HEK293 (cell line): Measurements from ENCODE around the gene TRMT10C.

ENCODE experiments used
- CTCF ChIA-PET: fragments of 350-600 bp; formaldehyde crosslinking; extraction: SDS; loops from one replicate; lab custom pipeline; 2021; ENCODE audit warnings: antibody characterized with exemption; lab: Yijun Ruan, JAX
- POLR2A ChIA-PET: fragments of 300-600 bp; formaldehyde crosslinking; extraction: SDS; loops from one replicate; lab custom pipeline; 2020; ENCODE audit warnings: antibody characterized with exemption, inconsistent platforms; lab: Yijun Ruan, JAX
- H3K27ac ChIP-seq: fragments of 200-500 bp; sonication (Bioruptor generic); 2 replicates; pipeline ENCODE4 v1.5.1; 2014; ENCODE audit warnings: low read depth, low read length, control low read depth, inconsistent platforms; ENCODE audit errors: extremely low read depth
- H3K36me3 ChIP-seq, 2 experiments: fragments of 200-500 bp in 1 of 2; sonication (Bioruptor generic) in 1 of 2; 1 replicate in 1 of 2; 2 replicates in 1 of 2; pipeline ENCODE4 v1.5.1; 2014 to 2017; ENCODE audit warnings: inconsistent platforms in 2 of 2, low read length in 2 of 2; ENCODE audit not compliant: control insufficient read depth in 2 of 2, insufficient read depth in 1 of 2
- H3K4me1 ChIP-seq: fragments of 200-500 bp; sonication (Bioruptor generic); 2 replicates; pipeline ENCODE4 v1.5.1; 2014; ENCODE audit warnings: mild to moderate bottlenecking, low read length, inconsistent platforms; ENCODE audit not compliant: control insufficient read depth, insufficient read depth
- H3K4me3 ChIP-seq: 2 replicates; pipeline ENCODE4 v1.5.1; 2011; ENCODE audit warnings: low read depth, mild to moderate bottlenecking, control low read depth, low read length, moderate library complexity
- H3K9me3 ChIP-seq: fragments of 200-500 bp; sonication (Bioruptor generic); 2 replicates; pipeline ENCODE4 v1.5.1; 2014; ENCODE audit warnings: low read depth, low read length, inconsistent platforms; ENCODE audit not compliant: control insufficient read depth, insufficient read depth
- BCL11A ChIP-seq: fragments of 450-650 bp; formaldehyde crosslinking; IDR thresholded peaks from 2 replicates; pipeline ENCODE4 v1.5.1; 2016; ENCODE audit warnings: low read depth, missing biosample characterization, missing genetic modification characterization
- CTCF ChIP-seq: fragments of 450-650 bp; formaldehyde crosslinking; IDR thresholded peaks from 2 replicates; pipeline ENCODE4 v1.5.1; 2016; ENCODE audit warnings: missing biosample characterization, missing genetic modification characterization
- IKZF3 ChIP-seq: fragments of 450-650 bp; IDR thresholded peaks from 2 replicates; pipeline ENCODE4 v1.5.0; 2018; ENCODE audit warnings: missing biosample characterization, mild to moderate bottlenecking, missing genetic modification characterization, moderate library complexity
- PRDM10 ChIP-seq: fragments of 450-650 bp; formaldehyde crosslinking; IDR thresholded peaks from 2 replicates; pipeline ENCODE4 v1.5.1; 2016; ENCODE audit warnings: missing biosample characterization, missing genetic modification characterization
- PRDM6 ChIP-seq: fragments of 450-650 bp; formaldehyde crosslinking; IDR thresholded peaks from 2 replicates; pipeline ENCODE4 v1.5.1; 2017; ENCODE audit warnings: missing biosample characterization, missing genetic modification characterization
- SALL2 ChIP-seq: fragments of 450-650 bp; formaldehyde crosslinking; IDR thresholded peaks from 2 replicates; pipeline ENCODE4 v1.5.0; 2017; ENCODE audit warnings: missing biosample characterization, mild to moderate bottlenecking, missing genetic modification characterization, borderline replicate concordance
- ZFP37 ChIP-seq: fragments of 450-650 bp; formaldehyde crosslinking; IDR thresholded peaks from 2 replicates; pipeline ENCODE4 v1.5.1; 2016; ENCODE audit warnings: missing biosample characterization, missing genetic modification characterization
- ZFP41 ChIP-seq: fragments of 450-650 bp; formaldehyde crosslinking; IDR thresholded peaks from 2 replicates; pipeline ENCODE4 v1.5.1; 2016; ENCODE audit warnings: missing biosample characterization, missing genetic modification characterization, borderline replicate concordance
- ZIC2 ChIP-seq: fragments of 450-650 bp; formaldehyde crosslinking; IDR thresholded peaks from 2 replicates; pipeline ENCODE4 v1.5.1; 2016; ENCODE audit warnings: missing biosample characterization, missing genetic modification characterization
- ZNF350 ChIP-seq: fragments of 450-650 bp; formaldehyde crosslinking; IDR thresholded peaks from 2 replicates; pipeline ENCODE4 v1.5.0; 2017; ENCODE audit warnings: missing biosample characterization, mild to moderate bottlenecking, missing genetic modification characterization
- ZNF426 ChIP-seq: fragments of 450-650 bp; formaldehyde crosslinking; IDR thresholded peaks from 2 replicates; pipeline ENCODE4 v1.5.1; 2017; ENCODE audit warnings: missing biosample characterization, missing genetic modification characterization, mild to moderate bottlenecking, inconsistent platforms, moderate library complexity
- ZNF549 ChIP-seq: fragments of 450-650 bp; IDR thresholded peaks from 2 replicates; pipeline ENCODE4 v1.5.1; 2018; ENCODE audit warnings: missing biosample characterization, missing genetic modification characterization, mild to moderate bottlenecking, inconsistent platforms, moderate library complexity
- ZNF560 ChIP-seq: fragments of 450-650 bp; formaldehyde crosslinking; IDR thresholded peaks from 2 replicates; pipeline ENCODE4 v1.5.1; 2017; ENCODE audit warnings: missing biosample characterization, missing genetic modification characterization, borderline replicate concordance
- ZNF585B ChIP-seq: fragments of 450-650 bp; formaldehyde crosslinking; IDR thresholded peaks from 2 replicates; pipeline ENCODE4 v1.5.1; 2016; ENCODE audit warnings: missing biosample characterization, missing genetic modification characterization
- ZNF596 ChIP-seq: fragments of 450-650 bp; IDR thresholded peaks from 2 replicates; pipeline ENCODE4 v1.5.0; 2018; ENCODE audit warnings: missing biosample characterization, mild to moderate bottlenecking, missing genetic modification characterization, moderate library complexity
- ZNF623 ChIP-seq: fragments of 450-650 bp; formaldehyde crosslinking; IDR thresholded peaks from 2 replicates; pipeline ENCODE4 v1.5.1; 2016; ENCODE audit warnings: missing biosample characterization, missing genetic modification characterization
- ZNF747 ChIP-seq: fragments of 450-650 bp; formaldehyde crosslinking; IDR thresholded peaks from 2 replicates; pipeline ENCODE4 v1.5.1; 2016; ENCODE audit warnings: missing biosample characterization, missing genetic modification characterization
- ZNF768 ChIP-seq: fragments of 450-650 bp; formaldehyde crosslinking; IDR thresholded peaks from 2 replicates; pipeline ENCODE4 v1.5.1; 2018; ENCODE audit warnings: missing biosample characterization, mild to moderate bottlenecking, missing genetic modification characterization

The TRMT10C gene

GRCh38 chr3:101542957-101543356 lies 18.7 kb upstream of the TRMT10C start:
- H3K27ac ChIP-seq, result no peak overlapping the region
- H3K4me1 ChIP-seq, result no peaks in the 10 kb centered on the region
- CTCF ChIA-PET, result no interaction called here
- H3K9me3 ChIP-seq, result no peaks in the 10 kb centered on the region
- no peak overlapping the region for H3K4me3 ChIP-seq
- POLR2A ChIA-PET, result no interaction called here
- no peaks in the 10 kb centered on the region for H3K36me3 ChIP-seq
- TF ChIP-seq ZNF549 (no peak), ZNF596 (tag by site-specific recombination) (no peak), ZNF350 (tag by site-specific recombination) (no peak), ZNF623 (no peak), BCL11A (tag by site-specific recombination) (no peak), ZFP41 (tag by site-specific recombination) (no peak)

- Histone ChIP-seq H3K4me1 (no peaks in the 10 kb centered on the region), H3K9me3 (no peaks in the 10 kb centered on the region), H3K36me3 (no peaks in the 10 kb centered on the region), H3K4me3 (no peak overlapping the region), H3K27ac (no peak overlapping the region)
- TF ChIP-seq PRDM10 (tag by site-specific recombination), result no peak
- TF ChIP-seq ZNF426 (tag by site-specific recombination), result no peak
- ChIA-PET POLR2A (no interaction called here), CTCF (no interaction called here)
Observed at GRCh38 chr3:101544161-101544850, 17.4 kb upstream of the TRMT10C start.

GRCh38 chr3:101548527-101549105 lies 13.1 kb upstream of the TRMT10C start:
- TF ChIP-seq PRDM6 (tag by site-specific recombination) (no peak), CTCF (tag by site-specific recombination) (no peak), ZFP37 (tag by site-specific recombination) (no peak), ZNF560 (no peak), ZNF768 (tag by site-specific recombination) (no peak), IKZF3 (tag by site-specific recombination) (no peak), ZNF747 (no peak), SALL2 (no peak), ZIC2 (tag by site-specific recombination) (no peak), ZNF585B (tag by site-specific recombination) (no peak)
- TF ChIP-seq, all 188 proteins: peak for 0
- POLR2A ChIA-PET, result no interaction called here
- H3K4me1 ChIP-seq, result no peaks in the 10 kb centered on the region
- no peak overlapping the region for H3K27ac ChIP-seq
- no peak overlapping the region for H3K4me3 ChIP-seq
- H3K36me3 ChIP-seq, result no peaks in the 10 kb centered on the region
- H3K9me3 ChIP-seq, result no peaks in the 10 kb centered on the region
- CTCF ChIA-PET, result interaction anchor here (1.1 kb wide), 1 partner anchor 89 kb away, joined by 4 read pairs; no protein-coding TSS in a partner anchor
